GM10266 (cell line): Measurements from ENCODE around the gene RPL10.
"Not testable (repeated sequence)": the region's sequence is repeated elsewhere in the genome, so short reads cannot be mapped to it uniquely, and the experiment has no call there.

ENCODE experiments used
- DNase-seq: peaks from one replicate; pipeline ENCODE4 v3.0.0; 2012; ENCODE audit errors: extremely low spot score
- TF ChIP-seq, protein P1 (sequence below): IDR thresholded peaks from 2 replicates; pipeline ENCODE4 v1.5.1; 2012; ENCODE audit warnings: mild to moderate bottlenecking, low read depth; ENCODE audit not compliant: control insufficient read depth, insufficient read depth; ENCODE audit errors: missing control alignments

The RPL10 gene

DNA sequence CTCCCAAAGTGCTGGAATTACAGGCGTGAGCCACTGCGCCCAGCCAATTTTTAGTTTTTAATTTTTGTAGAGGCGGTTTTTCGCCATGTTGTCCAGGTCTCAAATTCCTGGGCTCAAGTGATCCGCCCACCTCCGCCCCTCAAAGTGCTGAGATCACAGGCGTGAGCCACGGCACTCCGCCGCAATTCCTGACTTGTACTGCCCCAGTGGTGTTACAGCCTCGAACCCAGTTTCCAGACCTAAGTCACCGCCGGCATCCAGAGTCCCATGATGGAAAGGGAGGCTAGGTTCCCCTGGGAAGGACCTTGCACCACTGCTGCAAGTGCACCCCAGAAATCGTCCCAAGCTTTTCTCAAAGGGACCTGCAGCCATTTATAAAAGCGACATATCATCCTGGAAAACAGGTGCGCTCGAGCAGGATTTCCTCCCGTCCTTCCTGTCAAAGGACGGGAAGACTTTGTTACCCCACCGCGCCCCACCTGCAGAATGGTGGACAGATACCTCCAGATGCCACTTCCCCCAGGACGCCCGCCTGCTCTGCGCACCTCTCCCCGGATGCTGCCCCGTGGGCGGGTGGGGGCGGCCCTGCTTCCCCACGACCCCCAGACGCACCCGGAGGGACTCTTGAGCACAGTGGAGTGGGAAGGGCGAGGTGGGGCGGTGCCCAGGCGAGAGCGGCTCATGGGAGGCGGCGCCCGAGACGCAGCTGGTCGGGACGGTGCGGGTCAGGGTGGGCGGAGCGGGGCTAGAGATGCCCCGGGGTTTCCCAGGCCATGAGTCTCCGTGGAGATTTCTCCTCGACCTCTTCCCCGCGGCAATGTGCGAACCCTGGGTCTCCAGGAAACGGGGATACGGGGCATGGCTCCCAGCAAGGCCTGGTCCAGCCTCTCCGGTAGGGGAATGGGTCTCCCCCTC is 947 bp upstream of the RPL10 start:
- TF ChIP-seq, protein P1, sequence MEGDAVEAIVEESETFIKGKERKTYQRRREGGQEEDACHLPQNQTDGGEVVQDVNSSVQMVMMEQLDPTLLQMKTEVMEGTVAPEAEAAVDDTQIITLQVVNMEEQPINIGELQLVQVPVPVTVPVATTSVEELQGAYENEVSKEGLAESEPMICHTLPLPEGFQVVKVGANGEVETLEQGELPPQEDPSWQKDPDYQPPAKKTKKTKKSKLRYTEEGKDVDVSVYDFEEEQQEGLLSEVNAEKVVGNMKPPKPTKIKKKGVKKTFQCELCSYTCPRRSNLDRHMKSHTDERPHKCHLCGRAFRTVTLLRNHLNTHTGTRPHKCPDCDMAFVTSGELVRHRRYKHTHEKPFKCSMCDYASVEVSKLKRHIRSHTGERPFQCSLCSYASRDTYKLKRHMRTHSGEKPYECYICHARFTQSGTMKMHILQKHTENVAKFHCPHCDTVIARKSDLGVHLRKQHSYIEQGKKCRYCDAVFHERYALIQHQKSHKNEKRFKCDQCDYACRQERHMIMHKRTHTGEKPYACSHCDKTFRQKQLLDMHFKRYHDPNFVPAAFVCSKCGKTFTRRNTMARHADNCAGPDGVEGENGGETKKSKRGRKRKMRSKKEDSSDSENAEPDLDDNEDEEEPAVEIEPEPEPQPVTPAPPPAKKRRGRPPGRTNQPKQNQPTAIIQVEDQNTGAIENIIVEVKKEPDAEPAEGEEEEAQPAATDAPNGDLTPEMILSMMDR, result no peak
- peak; percentile 47 for DNase-seq

DNA sequence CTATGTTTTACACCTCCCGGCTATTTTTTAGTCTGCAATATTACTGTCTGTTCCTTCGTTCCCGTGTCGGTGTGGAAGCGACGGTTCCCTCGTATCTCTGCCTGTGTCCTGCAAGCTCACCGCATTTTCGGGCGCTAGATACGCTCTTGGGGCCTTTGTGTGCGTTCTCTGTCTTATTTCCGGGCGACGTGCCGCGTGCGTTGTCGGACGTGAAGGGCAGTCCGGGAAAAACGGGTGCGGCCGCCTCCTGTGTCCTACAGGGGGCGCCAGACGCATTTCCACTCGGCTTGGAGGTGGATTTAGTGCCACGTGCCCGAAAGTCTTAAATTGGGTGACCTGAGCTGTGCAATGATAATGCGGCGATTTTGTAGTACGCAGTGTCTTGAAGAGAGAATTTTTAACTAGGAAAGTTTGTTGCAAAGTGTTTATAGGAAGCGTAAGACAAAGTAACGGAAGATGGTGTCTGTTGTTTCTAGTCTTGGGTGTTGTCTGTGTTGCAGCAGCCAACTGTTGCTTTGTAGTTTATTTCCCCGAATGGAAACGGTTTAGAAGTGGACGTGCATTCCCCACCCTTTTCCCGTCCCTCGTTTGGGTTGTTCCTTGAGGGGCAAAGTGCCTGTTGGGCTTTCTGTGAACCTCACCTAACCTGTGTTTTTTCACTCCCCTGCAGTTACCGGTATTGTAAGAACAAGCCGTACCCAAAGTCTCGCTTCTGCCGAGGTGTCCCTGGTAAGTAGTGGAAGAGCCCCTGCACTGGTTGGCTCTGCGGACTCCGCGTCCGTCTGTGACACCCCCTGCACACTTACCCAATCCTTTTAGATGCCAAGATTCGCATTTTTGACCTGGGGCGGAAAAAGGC is 720 bp downstream of the RPL10 start:
- TF ChIP-seq, protein P1, result peak; percentile 71
- DNase-seq, result peak; percentile 54

DNA sequence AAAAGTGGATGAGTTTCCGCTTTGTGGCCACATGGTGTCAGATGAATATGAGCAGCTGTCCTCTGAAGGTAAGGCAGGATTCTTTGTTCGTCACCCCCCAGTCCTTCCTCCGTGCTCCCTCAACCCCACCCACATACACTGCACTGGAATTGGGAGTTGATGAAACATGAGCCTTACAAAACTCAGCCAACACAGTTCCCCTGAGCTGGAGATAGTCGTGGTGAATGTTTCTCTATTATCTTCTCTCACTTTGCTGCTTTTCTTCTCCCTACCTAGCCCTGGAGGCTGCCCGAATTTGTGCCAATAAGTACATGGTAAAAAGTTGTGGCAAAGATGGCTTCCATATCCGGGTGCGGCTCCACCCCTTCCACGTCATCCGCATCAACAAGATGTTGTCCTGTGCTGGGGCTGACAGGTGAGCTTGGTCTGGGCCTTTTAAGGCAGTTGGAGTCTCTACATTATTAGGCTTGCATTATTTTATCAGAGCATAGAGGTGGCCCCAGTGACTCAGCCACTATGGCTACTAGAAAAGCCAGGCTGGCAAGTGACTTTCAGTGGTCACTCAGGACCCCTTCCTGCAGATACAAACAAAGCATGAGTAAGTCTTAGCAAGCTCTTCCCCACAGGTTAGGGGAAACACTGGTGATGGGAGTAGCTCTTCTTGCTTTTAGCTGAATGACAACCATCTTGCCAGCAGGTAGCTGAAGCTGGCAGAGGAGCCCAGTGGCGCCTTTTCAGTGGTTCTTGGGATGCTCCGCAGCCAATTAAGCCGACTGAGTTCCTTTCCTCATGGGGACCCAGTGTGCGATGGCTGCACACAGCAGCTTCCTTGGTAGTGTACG is 1.6 kb downstream of the RPL10 start:
- TF ChIP-seq, protein P1, result no peak
- no peak for DNase-seq

DNA sequence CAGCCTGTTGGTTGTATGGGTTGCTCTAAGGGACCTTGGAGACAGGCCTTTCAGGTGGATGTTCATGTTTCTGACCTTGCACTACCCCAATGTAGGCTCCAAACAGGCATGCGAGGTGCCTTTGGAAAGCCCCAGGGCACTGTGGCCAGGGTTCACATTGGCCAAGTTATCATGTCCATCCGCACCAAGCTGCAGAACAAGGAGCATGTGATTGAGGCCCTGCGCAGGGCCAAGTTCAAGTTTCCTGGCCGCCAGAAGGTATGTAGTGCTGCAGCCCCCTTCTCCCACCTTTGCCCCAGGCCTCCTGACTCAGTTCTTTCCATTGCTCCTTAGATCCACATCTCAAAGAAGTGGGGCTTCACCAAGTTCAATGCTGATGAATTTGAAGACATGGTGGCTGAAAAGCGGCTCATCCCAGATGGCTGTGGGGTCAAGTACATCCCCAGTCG is 2.2 kb downstream of the RPL10 start:
- DNase-seq, result not testable (repeated sequence)

DNA sequence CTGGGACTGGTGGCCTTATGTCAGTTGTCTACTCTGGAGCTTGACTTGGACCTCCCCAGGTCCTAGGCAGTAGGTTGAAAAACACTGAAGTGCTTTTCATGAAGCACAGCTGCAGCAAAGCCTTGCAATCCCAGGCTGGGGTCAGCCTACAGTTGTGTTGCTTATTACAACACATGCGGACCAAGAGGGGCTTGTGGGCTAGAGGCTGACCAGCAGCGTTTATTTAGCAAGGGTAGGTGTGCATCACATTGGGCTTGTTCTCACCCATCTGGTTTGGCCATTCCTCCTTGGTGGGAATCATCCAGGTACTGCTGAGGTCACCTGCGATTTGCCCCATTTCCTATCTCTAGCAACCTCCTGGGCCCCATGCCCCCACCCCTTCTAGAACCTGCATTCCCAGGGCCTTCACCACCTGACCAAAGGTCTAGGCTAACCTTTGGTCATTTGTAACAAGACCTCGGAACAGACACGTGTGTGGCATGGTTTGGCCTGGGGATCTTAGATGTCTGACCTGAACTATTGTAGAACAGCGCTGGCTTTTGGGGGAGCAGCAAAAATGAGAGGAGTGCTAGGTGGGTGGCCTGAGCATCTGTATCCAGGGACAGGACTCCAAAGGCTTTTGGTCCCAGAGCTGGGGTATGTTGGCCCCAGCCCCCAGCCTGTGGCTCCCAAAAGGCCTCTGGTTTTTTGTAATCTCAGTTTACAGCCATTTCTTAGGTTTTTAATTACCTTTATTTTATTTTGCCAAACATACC is 3.0 kb downstream of the RPL10 start:
- TF ChIP-seq, protein P1, result no peak
- no peak for DNase-seq

DNA sequence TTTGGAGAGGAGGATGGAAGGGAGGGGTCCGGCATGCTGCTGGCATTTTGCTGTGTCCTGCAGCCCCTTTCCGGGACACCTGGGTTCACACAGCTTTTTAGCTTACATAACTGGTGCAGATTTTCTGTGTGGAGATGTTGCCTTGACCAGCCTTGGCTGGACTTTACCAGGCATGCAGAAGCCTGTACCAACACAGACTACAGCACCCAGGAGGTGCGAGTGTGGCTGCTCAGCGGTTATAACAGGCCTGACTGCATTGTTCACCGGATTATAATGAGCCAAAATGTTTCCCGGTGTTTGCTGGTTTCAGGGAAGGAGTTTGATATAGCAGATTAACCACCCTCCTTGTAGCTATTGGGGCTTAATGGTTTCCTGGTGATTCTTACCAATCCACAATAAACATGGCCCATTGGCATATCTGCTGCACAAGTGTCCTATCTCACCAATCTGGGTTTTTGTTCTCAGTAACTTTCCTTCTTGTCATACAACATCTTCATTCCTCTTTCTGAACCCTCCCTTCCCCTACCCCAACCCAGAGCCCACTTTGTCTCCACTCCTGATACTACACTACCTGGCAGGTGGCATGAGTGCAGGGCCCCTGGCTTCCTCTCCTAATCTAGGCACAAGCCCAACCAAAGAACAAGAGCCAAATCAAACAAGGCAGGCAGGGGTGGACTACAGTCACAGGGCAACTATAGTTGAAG is 3.9 kb downstream of the RPL10 start:
- TF ChIP-seq, protein P1, result no peak

More for the DNA sequence above, 3.9 kb downstream of the RPL10 start:
- DNase-seq, result no peak
